ENCODE results near the gene CYP27C1.

DNA sequence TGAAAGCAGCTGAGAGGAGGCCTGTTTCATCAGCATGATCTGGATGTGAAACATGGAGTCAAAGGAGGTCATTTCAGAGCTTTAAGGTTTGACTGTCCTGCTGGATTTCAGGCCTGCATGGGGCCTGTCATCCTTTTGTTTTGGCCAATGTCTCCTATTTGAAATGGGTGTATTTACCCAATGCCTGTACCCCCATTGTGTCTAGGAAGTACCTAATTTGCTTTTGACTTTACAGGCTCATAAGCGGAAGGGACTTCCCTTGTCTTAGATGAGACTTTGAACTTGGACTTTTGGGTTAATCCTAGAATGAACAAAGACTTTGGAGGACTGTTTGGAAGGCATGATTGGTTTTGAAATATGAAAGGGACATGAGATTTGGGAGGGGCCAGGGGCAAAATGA, 19.3 kb upstream of the CYP27C1 start:
- TF ChIP-seq EZH2phosphoT487 (conservative IDR thresholded peaks at IDR 0.05; ENCODE audit: low read length) = no peak
- TF ChIP-seq, protein P1, sequence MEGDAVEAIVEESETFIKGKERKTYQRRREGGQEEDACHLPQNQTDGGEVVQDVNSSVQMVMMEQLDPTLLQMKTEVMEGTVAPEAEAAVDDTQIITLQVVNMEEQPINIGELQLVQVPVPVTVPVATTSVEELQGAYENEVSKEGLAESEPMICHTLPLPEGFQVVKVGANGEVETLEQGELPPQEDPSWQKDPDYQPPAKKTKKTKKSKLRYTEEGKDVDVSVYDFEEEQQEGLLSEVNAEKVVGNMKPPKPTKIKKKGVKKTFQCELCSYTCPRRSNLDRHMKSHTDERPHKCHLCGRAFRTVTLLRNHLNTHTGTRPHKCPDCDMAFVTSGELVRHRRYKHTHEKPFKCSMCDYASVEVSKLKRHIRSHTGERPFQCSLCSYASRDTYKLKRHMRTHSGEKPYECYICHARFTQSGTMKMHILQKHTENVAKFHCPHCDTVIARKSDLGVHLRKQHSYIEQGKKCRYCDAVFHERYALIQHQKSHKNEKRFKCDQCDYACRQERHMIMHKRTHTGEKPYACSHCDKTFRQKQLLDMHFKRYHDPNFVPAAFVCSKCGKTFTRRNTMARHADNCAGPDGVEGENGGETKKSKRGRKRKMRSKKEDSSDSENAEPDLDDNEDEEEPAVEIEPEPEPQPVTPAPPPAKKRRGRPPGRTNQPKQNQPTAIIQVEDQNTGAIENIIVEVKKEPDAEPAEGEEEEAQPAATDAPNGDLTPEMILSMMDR (IDR thresholded peaks at IDR 0.05; ENCODE audit: insufficient read depth, low read length, poor library complexity, severe bottlenecking) = no peak
